Gastroesophageal sphincter (tissue), 3 donors: ENCODE results near the gene RNPEP.

Experiments used
- CTCF ChIP-seq, 4 experiments: fragments of 200-600 bp in 2 of 4; fragments of 450-650 bp in 2 of 4; sonication (generic) in 1 of 4; IDR thresholded peaks; one replicate each; pipeline ENCODE4 v1.5.1; 2017 to 2019; ENCODE audit warnings: antibody characterized with exemption in 4 of 4, mild to moderate bottlenecking in 2 of 4, moderate library complexity in 2 of 4
- POLR2AphosphoS5 ChIP-seq: sonication (generic); formaldehyde crosslinking; IDR thresholded peaks from one replicate; pipeline ENCODE4 v1.6.1; 2017; ENCODE audit warnings: antibody characterized with exemption

- TF ChIP-seq POLR2AphosphoS5: no peak
- no peak for TF ChIP-seq CTCF (IDR thresholded peaks at IDR 0.05)
Observed at GRCh38 chr1:202045705-202046104, 63.3 kb downstream of the RNPEP start.
